ENCODE data around the gene GPD1.
"Not testable (repeated sequence)": the region's sequence is repeated elsewhere in the genome, so short reads cannot be mapped to it uniquely, and the experiment has no call there.

The GPD1 gene

GRCh38 chr12:50132505-50133135 lies 28.8 kb downstream of the GPD1 start:
- FAIRE-seq: no peak

DNA sequence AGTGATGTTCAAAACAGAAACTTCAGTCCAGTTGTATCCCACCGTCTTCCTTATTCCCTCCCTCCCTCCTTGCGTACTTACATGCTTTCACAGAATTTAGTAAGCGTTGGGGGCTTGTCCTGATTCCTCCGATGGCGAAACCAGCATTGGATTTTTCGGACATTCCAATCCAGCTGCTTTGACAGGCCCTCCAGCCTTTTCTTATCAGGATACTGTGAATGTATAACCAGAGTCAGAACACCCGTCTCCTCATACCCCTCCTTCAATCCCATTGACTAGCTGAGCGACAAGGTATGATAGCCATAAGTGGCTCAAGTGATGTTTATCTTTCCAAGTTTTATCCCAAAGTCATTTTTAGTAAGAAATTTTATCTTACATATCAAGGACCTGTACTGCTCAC lies 39.2 kb downstream of the GPD1 start:
- FAIRE-seq: no peak

DNA sequence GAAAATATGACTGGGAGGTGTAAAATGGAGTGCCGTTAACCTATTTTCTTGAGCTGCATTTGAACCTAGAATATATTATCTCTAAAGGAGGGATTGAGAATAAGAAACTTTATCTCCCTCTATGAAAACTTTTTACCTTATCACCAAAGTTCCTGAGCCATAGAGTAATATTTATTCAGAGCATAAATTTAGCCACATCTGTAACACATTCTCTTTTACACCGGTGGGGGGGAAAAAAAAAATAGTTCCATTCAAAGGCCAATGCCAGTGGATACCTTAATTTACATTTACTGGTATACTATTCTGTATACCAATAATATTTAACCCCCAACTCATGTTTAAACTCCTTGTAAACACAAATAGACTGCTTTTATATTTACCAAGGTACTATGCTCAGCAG lies 41.6 kb downstream of the GPD1 start:
- no peak for FAIRE-seq

DNA sequence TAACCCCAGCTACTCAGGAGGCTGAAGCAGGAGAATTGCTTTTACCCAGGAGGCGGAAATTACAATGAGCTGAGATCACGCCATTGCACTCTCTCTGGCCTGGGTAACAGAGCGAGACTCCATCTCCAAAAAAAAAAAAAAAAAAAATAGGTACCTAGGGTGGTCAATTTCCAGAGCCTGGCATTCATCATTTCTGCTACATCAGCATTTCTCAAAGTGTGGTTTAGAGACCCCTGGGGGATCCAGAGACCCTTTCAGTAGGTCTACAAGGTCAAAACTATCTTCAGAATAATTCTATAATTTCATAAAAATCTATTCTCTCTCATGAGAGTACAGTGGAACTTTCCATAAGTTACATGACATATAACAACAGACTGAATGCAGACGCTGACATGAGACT lies 43.5 kb downstream of the GPD1 start:
- no peak for FAIRE-seq

GRCh38 chr12:50148011-50148410 lies 44.2 kb downstream of the GPD1 start:
- not testable (repeated sequence) for FAIRE-seq

DNA sequence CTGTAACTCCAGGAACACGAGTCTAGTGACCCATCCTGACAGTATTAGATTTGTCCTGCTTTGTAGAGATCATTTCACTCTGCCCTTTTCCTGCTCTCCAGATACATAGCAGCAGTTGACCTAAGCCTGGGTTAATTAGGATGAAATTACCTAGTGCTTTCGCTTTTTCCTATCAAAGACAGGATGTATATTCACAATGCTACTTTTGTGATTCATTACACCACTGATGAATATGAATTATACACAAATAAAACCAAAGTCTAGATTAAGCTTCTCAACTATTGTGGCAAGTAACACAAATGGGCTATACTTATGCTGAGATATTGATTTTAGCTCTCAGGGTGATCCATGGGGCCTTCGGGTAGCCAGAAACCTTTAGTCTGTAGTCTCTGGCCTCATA lies 45.5 kb downstream of the GPD1 start:
- no peak for FAIRE-seq

DNA sequence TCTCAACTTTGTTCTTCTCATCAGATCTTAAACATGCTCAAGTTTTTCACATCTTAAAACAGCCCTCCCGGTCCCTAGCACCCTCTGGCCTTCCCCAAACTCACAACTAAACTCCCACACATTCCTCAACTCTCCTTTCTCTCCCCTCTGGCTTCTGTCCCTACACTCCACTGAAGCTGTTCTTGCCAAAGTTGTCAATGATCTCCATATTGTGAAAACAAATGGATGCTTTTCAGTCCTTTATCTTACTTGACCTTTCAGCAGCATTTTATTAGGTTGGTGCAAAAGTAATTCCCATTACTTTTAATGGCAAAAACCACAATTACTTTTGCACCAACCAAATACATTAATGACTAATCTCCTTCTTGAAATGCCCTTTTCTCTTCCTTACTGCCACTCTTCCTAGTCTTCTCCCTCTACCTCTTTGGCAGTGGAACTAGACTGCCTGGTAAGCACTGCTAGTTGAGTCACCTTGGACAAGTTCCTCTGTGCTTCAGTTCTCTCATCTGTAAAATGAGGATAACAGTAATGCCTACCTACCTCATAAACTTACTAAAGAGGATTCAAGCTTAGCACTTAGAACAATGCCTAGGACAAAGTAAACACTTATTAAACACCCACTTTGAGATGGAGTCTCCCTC lies 47.4 kb downstream of the GPD1 start:
- no peak for FAIRE-seq

DNA sequence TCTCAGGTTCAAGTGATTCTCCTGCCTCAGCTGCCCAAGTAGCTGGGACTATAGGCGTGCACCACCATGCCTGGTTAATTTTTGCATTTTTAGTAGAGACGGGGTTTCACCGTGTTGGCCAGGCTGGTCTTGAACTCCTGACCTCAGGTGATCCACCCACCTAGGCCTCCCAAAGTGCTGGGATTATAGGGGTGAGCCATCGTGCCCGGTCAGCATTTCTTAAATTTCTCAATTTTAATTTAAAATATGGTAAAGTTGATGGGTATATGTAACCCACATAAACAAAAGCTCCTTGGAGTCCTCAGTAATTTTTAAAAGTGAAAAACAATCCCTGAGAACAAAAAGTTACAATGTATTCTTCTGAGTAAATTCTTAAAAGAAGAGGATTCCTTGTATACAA lies 51.1 kb downstream of the GPD1 start:
- FAIRE-seq: not testable (repeated sequence)

- FAIRE-seq: no peak
Observed at GRCh38 chr12:50156641-50157040, 52.8 kb downstream of the GPD1 start.

DNA sequence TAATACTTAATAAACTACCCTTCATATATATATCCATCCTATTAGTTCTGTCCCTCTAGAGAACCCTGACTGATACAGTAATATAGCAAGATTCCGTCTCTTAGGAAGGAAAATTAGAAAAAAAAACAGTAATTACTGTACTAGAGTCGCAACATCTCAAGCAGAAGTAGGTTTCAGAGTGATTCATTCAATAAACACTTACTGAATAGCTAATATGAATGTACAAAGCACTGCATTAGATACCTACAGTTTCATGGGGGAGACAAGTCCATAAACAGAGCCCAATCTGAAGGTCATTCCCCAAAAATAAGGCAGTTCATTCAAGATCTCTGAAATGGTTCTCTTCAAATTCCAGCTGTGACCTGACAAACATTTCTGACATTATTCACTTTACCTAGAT lies 53.5 kb downstream of the GPD1 start:
- no peak for FAIRE-seq

DNA sequence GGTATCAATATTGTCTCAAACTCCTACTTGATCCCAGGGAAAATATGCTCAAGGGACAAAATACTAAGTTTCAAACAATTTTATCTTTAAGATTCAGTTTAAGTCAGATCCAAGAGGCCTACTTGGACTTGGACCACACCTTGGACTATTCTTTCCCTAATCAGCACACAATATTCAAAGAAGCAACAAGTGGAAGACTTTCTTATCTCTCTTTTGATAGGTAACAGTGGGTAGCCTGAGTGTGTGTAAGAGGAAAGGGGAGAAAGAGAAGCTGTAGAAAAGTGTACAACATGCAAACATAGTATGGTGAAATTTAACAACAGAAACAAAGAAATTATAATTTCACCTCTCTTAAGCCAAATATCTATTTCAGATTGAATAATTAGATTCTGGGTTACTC lies 56.8 kb downstream of the GPD1 start:
- no peak for FAIRE-seq
